22Rv1 (cell line): ENCODE data around the gene PALM2AKAP2.

Experiments used
- ZFX ChIP-seq: fragments of 450-650 bp; IDR thresholded peaks from 2 replicates; pipeline ENCODE4 v1.6.1; 2017; ENCODE audit warnings: antibody characterized with exemption, borderline replicate concordance
- TF ChIP-seq, protein P1 (sequence below): fragments of 450-650 bp; IDR thresholded peaks from 2 replicates; pipeline ENCODE4 v1.5.1; 2017; ENCODE audit warnings: mild to moderate bottlenecking

DNA sequence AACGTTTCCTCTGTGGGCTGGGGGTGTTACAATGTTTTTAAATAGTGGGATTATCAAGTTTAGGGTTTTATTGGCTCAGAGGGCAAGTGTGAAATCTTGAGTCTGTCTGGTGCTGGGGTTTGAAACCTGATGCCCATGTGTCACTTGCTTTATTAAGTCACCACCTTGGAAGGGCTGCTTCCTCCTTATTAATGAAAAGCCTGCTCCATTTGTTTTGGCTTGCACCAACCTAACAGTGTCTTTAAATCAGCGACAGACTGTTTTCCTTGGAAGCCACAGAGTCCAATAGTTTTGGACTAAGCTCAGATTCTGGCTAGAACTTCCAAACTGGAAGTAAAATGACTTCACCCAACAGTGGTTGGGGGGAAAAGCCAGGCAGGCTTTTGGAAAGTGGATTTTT, 10.7 kb upstream of the PALM2AKAP2 start:
- TF ChIP-seq, protein P1, sequence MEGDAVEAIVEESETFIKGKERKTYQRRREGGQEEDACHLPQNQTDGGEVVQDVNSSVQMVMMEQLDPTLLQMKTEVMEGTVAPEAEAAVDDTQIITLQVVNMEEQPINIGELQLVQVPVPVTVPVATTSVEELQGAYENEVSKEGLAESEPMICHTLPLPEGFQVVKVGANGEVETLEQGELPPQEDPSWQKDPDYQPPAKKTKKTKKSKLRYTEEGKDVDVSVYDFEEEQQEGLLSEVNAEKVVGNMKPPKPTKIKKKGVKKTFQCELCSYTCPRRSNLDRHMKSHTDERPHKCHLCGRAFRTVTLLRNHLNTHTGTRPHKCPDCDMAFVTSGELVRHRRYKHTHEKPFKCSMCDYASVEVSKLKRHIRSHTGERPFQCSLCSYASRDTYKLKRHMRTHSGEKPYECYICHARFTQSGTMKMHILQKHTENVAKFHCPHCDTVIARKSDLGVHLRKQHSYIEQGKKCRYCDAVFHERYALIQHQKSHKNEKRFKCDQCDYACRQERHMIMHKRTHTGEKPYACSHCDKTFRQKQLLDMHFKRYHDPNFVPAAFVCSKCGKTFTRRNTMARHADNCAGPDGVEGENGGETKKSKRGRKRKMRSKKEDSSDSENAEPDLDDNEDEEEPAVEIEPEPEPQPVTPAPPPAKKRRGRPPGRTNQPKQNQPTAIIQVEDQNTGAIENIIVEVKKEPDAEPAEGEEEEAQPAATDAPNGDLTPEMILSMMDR = no peak
- TF ChIP-seq ZFX = no peak
